Measurements from ENCODE around the gene ZNF311. TPM values are rescaled to one million over a fixed set of nuclear protein-coding genes. Genes with fewer than 3 reads are reported as not detected.

The ZNF311 gene
- total and polyA plus RNA-seq, 2 donors (not counting 1 experiment from before 2014, with no cell fraction given), result 0.61 to 3.5 TPM

- no peak overlapping the region for H3K4me2 ChIP-seq (ENCODE audit: extremely low read depth, insufficient read depth, low read length)
- no peak overlapping the region for H3K9ac ChIP-seq (ENCODE audit: insufficient read depth, low read length)
- H3K4me1 ChIP-seq (ENCODE audit: control insufficient read depth, extremely low read depth, insufficient read depth, low read length), result no peaks in the 10 kb centered on the region
- DNase-seq (ENCODE audit: low read depth in 2 of 2), result no peak
- H2AFZ ChIP-seq (ENCODE audit: low read length), result no peak overlapping the region
- no peaks in the 10 kb centered on the region for H3K36me3 ChIP-seq (ENCODE audit: control insufficient read depth, insufficient read depth, low read length)
- no peak for TF ChIP-seq EZH2 (IDR thresholded peaks at IDR 0.05; ENCODE audit: low read length, missing control alignments)
- TF ChIP-seq CTCF (conservative IDR thresholded peaks at IDR 0.05 in 1 of 2, IDR thresholded peaks at IDR 0.05 in 1 of 2; ENCODE audit: low read depth in 1 of 2, low read length in 2 of 2), result no peak
- H3K4me3 ChIP-seq (replicated peaks in 1 of 4; ENCODE audit: control extremely low read depth in 1 of 4, insufficient read depth in 1 of 4, low read depth in 3 of 4, low read length in 4 of 4), result no peak overlapping the region
- no peaks in the 10 kb centered on the region for H3K79me2 ChIP-seq (ENCODE audit: control insufficient read depth, insufficient read depth, low read length)
- H3K27ac ChIP-seq (ENCODE audit: insufficient read depth, low read length), result no peak overlapping the region
- no peaks in the 10 kb centered on the region for H4K20me1 ChIP-seq (ENCODE audit: control insufficient read depth, extremely low read depth, insufficient read depth, low read length)
- no peaks in the 10 kb centered on the region for H3K27me3 ChIP-seq (ENCODE audit: control insufficient read depth, insufficient read depth, low read length)
- H3K9me3 ChIP-seq (ENCODE audit: control insufficient read depth, insufficient read depth, low read depth, low read length), result no peaks in the 10 kb centered on the region
Measured at GRCh38 chr6:29021434-29021833, 16.3 kb upstream of the ZNF311 start.

- Histone ChIP-seq H3K9ac (ENCODE audit: insufficient read depth, low read length) (no peak overlapping the region), H3K4me1 (ENCODE audit: control insufficient read depth, extremely low read depth, insufficient read depth, low read length) (no peaks in the 10 kb centered on the region), H3K9me3 (ENCODE audit: control insufficient read depth, insufficient read depth, low read depth, low read length) (no peaks in the 10 kb centered on the region), H3K79me2 (ENCODE audit: control insufficient read depth, insufficient read depth, low read length) (no peaks in the 10 kb centered on the region), H3K27ac (ENCODE audit: insufficient read depth, low read length) (no peak overlapping the region), H3K36me3 (ENCODE audit: control insufficient read depth, insufficient read depth, low read length) (no peaks in the 10 kb centered on the region), H3K4me3 (replicated peaks in 1 of 4; ENCODE audit: control extremely low read depth in 1 of 4, insufficient read depth in 1 of 4, low read depth in 3 of 4, low read length in 4 of 4) (no peak overlapping the region), H3K27me3 (ENCODE audit: control insufficient read depth, insufficient read depth, low read length) (no peaks in the 10 kb centered on the region), H2AFZ (ENCODE audit: low read length) (no peak overlapping the region), H3K4me2 (ENCODE audit: extremely low read depth, insufficient read depth, low read length) (no peak overlapping the region), H4K20me1 (ENCODE audit: control insufficient read depth, extremely low read depth, insufficient read depth, low read length) (no peaks in the 10 kb centered on the region)
- no peak for TF ChIP-seq EZH2 (IDR thresholded peaks at IDR 0.05; ENCODE audit: low read length, missing control alignments)
- no peak for TF ChIP-seq CTCF (conservative IDR thresholded peaks at IDR 0.05 in 1 of 2, IDR thresholded peaks at IDR 0.05 in 1 of 2; ENCODE audit: low read depth in 1 of 2, low read length in 2 of 2)
- DNase-seq (ENCODE audit: low read depth in 2 of 2), result no peak
Measured at GRCh38 chr6:29019629-29020028, 14.5 kb upstream of the ZNF311 start.

GRCh38 chr6:29017428-29017802, 12.3 kb upstream of the ZNF311 start:
- Histone ChIP-seq H3K4me2 (ENCODE audit: extremely low read depth, insufficient read depth, low read length) (no peak overlapping the region), H3K9ac (ENCODE audit: insufficient read depth, low read length) (no peak overlapping the region), H2AFZ (ENCODE audit: low read length) (no peak overlapping the region)

More at GRCh38 chr6:29017428-29017802, 12.3 kb upstream of the ZNF311 start:
- Histone ChIP-seq H4K20me1 (ENCODE audit: control insufficient read depth, extremely low read depth, insufficient read depth, low read length) (no peaks in the 10 kb centered on the region), H3K4me3 (replicated peaks in 1 of 4; ENCODE audit: control extremely low read depth in 1 of 4, insufficient read depth in 1 of 4, low read depth in 3 of 4, low read length in 4 of 4) (peak overlapping the region in 1 of 4 experiments; percentile 97), H3K27ac (ENCODE audit: insufficient read depth, low read length) (no peak overlapping the region), H3K4me1 (ENCODE audit: control insufficient read depth, extremely low read depth, insufficient read depth, low read length) (no peaks in the 10 kb centered on the region), H3K27me3 (ENCODE audit: control insufficient read depth, insufficient read depth, low read length) (no peaks in the 10 kb centered on the region), H3K36me3 (ENCODE audit: control insufficient read depth, insufficient read depth, low read length) (no peaks in the 10 kb centered on the region), H3K9me3 (ENCODE audit: control insufficient read depth, insufficient read depth, low read depth, low read length) (no peaks in the 10 kb centered on the region), H3K79me2 (ENCODE audit: control insufficient read depth, insufficient read depth, low read length) (no peaks in the 10 kb centered on the region)
- no peak for TF ChIP-seq CTCF (conservative IDR thresholded peaks at IDR 0.05 in 1 of 2, IDR thresholded peaks at IDR 0.05 in 1 of 2; ENCODE audit: low read depth in 1 of 2, low read length in 2 of 2)
- no peak for DNase-seq (ENCODE audit: low read depth in 2 of 2)
